ENCODE results near the gene KRTAP12-1. TPM values are rescaled to one million over a fixed set of nuclear protein-coding genes. Genes with fewer than 3 reads are reported as not detected.

KRTAP12-1 gene
- total RNA-seq, 2 experiments from 2014 or later = not detected

- TF ChIP-seq CTCF (IDR thresholded peaks at IDR 0.05) = no peak
- CTCF ChIA-PET = no interaction called here
- intact Hi-C loops (cut with DNase I, micrococcal nuclease) = no loop called here
Observed at GRCh38 chr21:44701023-44701400, 19.0 kb upstream of the KRTAP12-1 start.

DNA sequence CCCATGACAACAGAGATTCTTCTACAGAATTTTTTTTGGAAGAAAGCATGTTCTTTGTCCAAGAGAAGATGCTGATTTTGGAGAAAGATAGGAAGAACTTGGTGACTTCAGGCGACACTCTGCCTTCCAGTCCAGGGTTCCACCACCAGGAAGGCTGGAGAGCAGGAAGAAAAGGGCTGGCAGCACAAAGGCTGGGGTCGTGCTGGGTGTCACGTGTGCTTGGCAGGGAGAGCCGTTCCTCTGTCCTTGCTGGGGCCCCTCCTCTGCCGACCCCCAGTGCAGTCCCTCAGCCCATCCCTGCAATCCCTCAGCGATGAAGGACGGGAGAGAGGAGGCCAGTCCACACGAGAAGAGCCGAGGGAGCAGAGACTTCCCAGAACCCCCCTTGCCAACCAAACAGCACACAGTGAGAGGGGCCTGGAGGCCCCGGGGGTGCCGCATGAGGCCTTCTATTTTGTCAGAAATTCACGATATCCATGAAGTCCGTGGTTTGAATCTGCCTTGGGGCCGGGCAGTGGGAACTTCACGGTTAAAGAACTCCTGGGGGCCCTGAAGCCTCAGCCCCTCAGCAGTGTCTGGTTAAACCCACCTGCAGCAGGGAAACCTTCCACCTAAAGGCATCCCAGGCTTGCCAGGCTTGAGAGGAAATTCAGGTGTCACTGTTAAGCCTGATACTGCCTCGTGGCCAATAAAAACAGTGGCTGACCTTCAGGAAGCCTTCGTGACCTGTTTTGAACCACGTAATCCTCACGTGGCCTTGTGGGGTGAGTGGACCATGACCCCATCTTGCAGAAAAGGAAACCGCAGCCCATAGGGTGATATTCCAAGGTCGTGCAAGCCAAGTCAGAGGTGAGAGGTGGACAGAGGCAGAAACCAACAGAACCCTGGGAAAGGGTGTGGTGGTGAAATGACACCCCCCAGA, 18.4 kb upstream of the KRTAP12-1 start:
- CTCF ChIA-PET = no interaction called here

More at GRCh38 chr21:44701023-44701400, 19.0 kb upstream of the KRTAP12-1 start:
- Histone ChIP-seq H3K4me1 (ENCODE audit: insufficient read depth, low read length) (no peaks in the 10 kb centered on the region), H3K9me3 (ENCODE audit: control insufficient read depth in 1 of 2, insufficient read depth in 1 of 2, low read length in 2 of 2) (peaks cover 3 to 36% of the 10 kb centered on the region in 2 experiments), H3K36me3 (ENCODE audit: insufficient read depth, low read length) (no peaks in the 10 kb centered on the region), H3K27ac (ENCODE audit: low read depth in 1 of 2, low read length in 2 of 2) (no peak overlapping the region), H3K4me3 (ENCODE audit: low read length) (no peak overlapping the region), H3K27me3 (ENCODE audit: control insufficient read depth in 1 of 2, insufficient read depth in 2 of 2, low read length in 2 of 2) (peaks cover 68 to 78% of the 10 kb centered on the region in 2 experiments)
- POLR2A ChIA-PET = no interaction called here
- Mint-ChIP-seq H3K4me3 (no peak overlapping the region), H3K9me3 (no peaks in the 10 kb centered on the region), H3K36me3 (ENCODE audit: low read depth) (no peaks in the 10 kb centered on the region), H3K4me1 (ENCODE audit: low read depth) (peaks cover 1% of the 10 kb centered on the region), H3K27ac (no peak overlapping the region), H3K27me3 (peaks cover 88% of the 10 kb centered on the region)
- ATAC-seq (ENCODE audit: poor library complexity) = no peak
- DNase-seq = no peak

DNA sequence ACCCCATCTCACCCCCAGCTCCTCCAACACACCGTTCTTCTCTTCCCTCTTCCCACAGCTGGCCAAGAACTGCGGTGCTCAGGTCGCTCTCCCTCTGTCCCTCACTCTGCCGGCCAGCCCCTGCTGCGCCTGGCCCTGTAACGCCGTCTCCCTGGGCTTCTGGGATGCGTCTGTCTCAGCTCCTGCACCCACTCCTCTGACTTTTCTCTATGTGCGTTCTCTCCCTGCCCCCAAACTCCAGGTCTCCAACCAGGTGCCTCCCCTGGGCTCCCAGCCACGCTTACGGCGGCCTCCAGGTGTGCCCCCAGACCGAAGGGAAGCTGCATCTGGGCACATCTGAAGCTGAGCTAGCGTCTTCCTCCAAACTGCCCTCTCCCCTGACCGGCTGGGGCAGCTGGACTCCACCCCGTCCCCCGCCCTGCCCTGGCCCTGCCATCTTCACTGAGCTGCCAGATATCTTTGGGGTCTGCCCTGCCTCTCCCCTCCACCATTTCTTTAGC, 17.6 kb upstream of the KRTAP12-1 start:
- Mint-ChIP-seq H3K9me3 (no peaks in the 10 kb centered on the region), H3K4me1 (ENCODE audit: low read depth) (peaks cover 6% of the 10 kb centered on the region), H3K36me3 (ENCODE audit: low read depth) (no peaks in the 10 kb centered on the region), H3K4me3 (no peak overlapping the region), H3K27me3 (peaks cover 77% of the 10 kb centered on the region), H3K27ac (no peak overlapping the region)
- Histone ChIP-seq H3K36me3 (ENCODE audit: insufficient read depth, low read length) (no peaks in the 10 kb centered on the region), H3K27ac (ENCODE audit: low read depth in 1 of 2, low read length in 2 of 2) (no peak overlapping the region), H3K27me3 (ENCODE audit: control insufficient read depth in 1 of 2, insufficient read depth in 2 of 2, low read length in 2 of 2) (peaks cover 62 to 72% of the 10 kb centered on the region in 2 experiments), H3K4me3 (ENCODE audit: low read length) (no peak overlapping the region), H3K9me3 (ENCODE audit: control insufficient read depth in 1 of 2, insufficient read depth in 1 of 2, low read length in 2 of 2) (peaks cover 0 to 28% of the 10 kb centered on the region in 2 experiments), H3K4me1 (ENCODE audit: insufficient read depth, low read length) (peaks cover 5% of the 10 kb centered on the region)
- DNase-seq (no peak), ATAC-seq (ENCODE audit: poor library complexity) (no peak)
- POLR2A ChIA-PET = no interaction called here
- CTCF ChIA-PET = interaction anchor here (0.6 kb wide), 1 partner anchor 1865 kb away, joined by 3 read pairs; no protein-coding TSS in a partner anchor
- no peak for TF ChIP-seq CTCF (IDR thresholded peaks at IDR 0.05)
- intact Hi-C loops (cut with DNase I, micrococcal nuclease) = no loop called here

More for the DNA sequence above, 18.4 kb upstream of the KRTAP12-1 start:
- Mint-ChIP-seq H3K27me3 (peaks cover 85% of the 10 kb centered on the region), H3K4me1 (ENCODE audit: low read depth) (peaks cover 6% of the 10 kb centered on the region), H3K4me3 (no peak overlapping the region), H3K9me3 (no peaks in the 10 kb centered on the region), H3K27ac (no peak overlapping the region), H3K36me3 (ENCODE audit: low read depth) (no peaks in the 10 kb centered on the region)
- no peaks in the 10 kb centered on the region for H3K4me1 ChIP-seq (ENCODE audit: insufficient read depth, low read length)
- H3K27me3 ChIP-seq (ENCODE audit: control insufficient read depth in 1 of 2, insufficient read depth in 2 of 2, low read length in 2 of 2) = peaks cover 65 to 75% of the 10 kb centered on the region in 2 experiments
- no peak for DNase-seq
- intact Hi-C loops (cut with DNase I, micrococcal nuclease) = no loop called here
- H3K27ac ChIP-seq (ENCODE audit: low read depth in 1 of 2, low read length in 2 of 2) = no peak overlapping the region
- no peaks in the 10 kb centered on the region for H3K36me3 ChIP-seq (ENCODE audit: insufficient read depth, low read length)
- no peak for ATAC-seq (ENCODE audit: poor library complexity)
- H3K4me3 ChIP-seq (ENCODE audit: low read length) = no peak overlapping the region
- POLR2A ChIA-PET = no interaction called here
- TF ChIP-seq CTCF (IDR thresholded peaks at IDR 0.05) = no peak
- peaks cover 0 to 32% of the 10 kb centered on the region in 2 experiments for H3K9me3 ChIP-seq (ENCODE audit: control insufficient read depth in 1 of 2, insufficient read depth in 1 of 2, low read length in 2 of 2)
